ENCODE results near the gene TMEM245.

Gene TMEM245

GRCh38 chr9:109022873-109023272, 96.9 kb downstream of the TMEM245 start:
- DNase-seq (ENCODE audit: low spot score) = no peak

GRCh38 chr9:109020581-109021511, 98.9 kb downstream of the TMEM245 start:
- DNase-seq (ENCODE audit: low spot score) = no peak

GRCh38 chr9:109020113-109020512, 99.6 kb downstream of the TMEM245 start:
- no peak for DNase-seq (ENCODE audit: low spot score)

GRCh38 chr9:109019420-109019819, 100.3 kb downstream of the TMEM245 start:
- DNase-seq (ENCODE audit: low spot score) = no peak

GRCh38 chr9:109017493-109017892, 102.3 kb downstream of the TMEM245 start:
- no peak for DNase-seq (ENCODE audit: low spot score)

GRCh38 chr9:109017061-109017460, 102.7 kb downstream of the TMEM245 start:
- DNase-seq (ENCODE audit: low spot score) = no peak

- no peak for DNase-seq (ENCODE audit: low spot score)
These were observed 103.6 kb downstream of the TMEM245 start for GRCh38 chr9:109016132-109016531.

GRCh38 chr9:109014608-109015280, 105.0 kb downstream of the TMEM245 start:
- no peak for DNase-seq (ENCODE audit: low spot score)

GRCh38 chr9:109013679-109014607, 105.8 kb downstream of the TMEM245 start:
- no peak for DNase-seq (ENCODE audit: low spot score)

GRCh38 chr9:109012876-109013678, 106.7 kb downstream of the TMEM245 start, which contains the start of gene CTNNAL1:
Gene CTNNAL1 (minus strand): TSS chr9:109013499. CDS start chr9:109013442, 57 bp downstream.
- DNase-seq (ENCODE audit: low spot score) = peak; percentile 90

GRCh38 chr9:109012009-109012875, 107.5 kb downstream of the TMEM245 start:
- peak; percentile 97 for DNase-seq (ENCODE audit: low spot score)

GRCh38 chr9:109011231-109011671, 108.5 kb downstream of the TMEM245 start:
- DNase-seq (ENCODE audit: low spot score) = no peak

GRCh38 chr9:109010746-109011145, 109.0 kb downstream of the TMEM245 start:
- DNase-seq (ENCODE audit: low spot score) = peak; percentile 84

GRCh38 chr9:109005678-109006077, 114.1 kb downstream of the TMEM245 start:
- DNase-seq (ENCODE audit: low spot score) = no peak

- no peak for DNase-seq (ENCODE audit: low spot score)
These were observed 116.6 kb downstream of the TMEM245 start for GRCh38 chr9:109003116-109003515.

GRCh38 chr9:109002141-109002540, 117.6 kb downstream of the TMEM245 start:
- no peak for DNase-seq (ENCODE audit: low spot score)

GRCh38 chr9:109001275-109001676, 118.5 kb downstream of the TMEM245 start:
- DNase-seq (ENCODE audit: low spot score) = peak; percentile 80

GRCh38 chr9:108997112-108997511, 122.6 kb downstream of the TMEM245 start:
- no peak for DNase-seq (ENCODE audit: low spot score)

GRCh38 chr9:108996643-108997042, 123.1 kb downstream of the TMEM245 start:
- no peak for DNase-seq (ENCODE audit: low spot score)

GRCh38 chr9:108994695-108995094, 125.1 kb downstream of the TMEM245 start:
- no peak for DNase-seq (ENCODE audit: low spot score)

Measured in RKO (cell line).